Transverse colon (tissue), 3 donors: ENCODE measurements around the gene TPST2.

Source experiments
- CTCF ChIP-seq, 5 experiments: fragments of 200-600 bp in 3 of 5; fragments of 450-650 bp in 2 of 5; sonication (generic) in 3 of 5; IDR thresholded peaks; 1 replicate in 2 of 5; 2 replicates in 3 of 5; pipeline ENCODE4 v1.5.1; 2016 to 2017; ENCODE audit warnings: antibody characterized with exemption in 5 of 5, inconsistent platforms in 3 of 5, mild to moderate bottlenecking in 2 of 5, moderate library complexity in 1 of 5
- POLR2A ChIP-seq: fragments of 450-650 bp; IDR thresholded peaks from one replicate; pipeline ENCODE4 v1.6.1; 2016; ENCODE audit warnings: antibody characterized with exemption, mild to moderate bottlenecking, moderate library complexity

GRCh38 chr22:26544489-26544888 is 45.4 kb downstream of the TPST2 start:
- no peak for TF ChIP-seq POLR2A
- TF ChIP-seq CTCF (IDR thresholded peaks at IDR 0.05) = no peak
